Suprapubic skin (tissue), 4 donors: ENCODE data around the gene RILPL1. TPM values are rescaled to one million over a fixed set of nuclear protein-coding genes. Genes with fewer than 3 reads are reported as not detected.

ENCODE experiments used
- DNase-seq, 2 donors: peaks; one replicate each; pipeline ENCODE4 v3.0.0-alpha.2; 2019; ENCODE audit warnings: low spot score in 2 of 2
- H3K27ac ChIP-seq: fragments of 200-600 bp; sonication (generic); one replicate; pipeline ENCODE4 v1.5.1; 2019
- H3K27me3 ChIP-seq: fragments of 200-600 bp; sonication (generic); one replicate; pipeline ENCODE4 v1.5.1; 2019
- H3K36me3 ChIP-seq: fragments of 200-600 bp; sonication (generic); one replicate; pipeline ENCODE4 v1.5.1; 2019
- H3K4me1 ChIP-seq: fragments of 200-600 bp; sonication (generic); one replicate; pipeline ENCODE4 v1.5.1; 2019
- H3K4me3 ChIP-seq: fragments of 200-600 bp; sonication (generic); one replicate; pipeline ENCODE4 v1.5.1; 2019; ENCODE audit warnings: mild to moderate bottlenecking
- H3K9me3 ChIP-seq: fragments of 200-600 bp; sonication (generic); one replicate; pipeline ENCODE4 v1.5.1; 2019
- CTCF ChIP-seq, 2 donors: fragments of 200-600 bp in 1 of 2; fragments of 450-650 bp in 1 of 2; sonication (generic) in 1 of 2; IDR thresholded peaks; one replicate each; pipeline ENCODE4 v1.5.1; 2016 to 2019; ENCODE audit warnings: antibody characterized with exemption in 2 of 2, mild to moderate bottlenecking in 1 of 2, moderate library complexity in 1 of 2
- EP300 ChIP-seq: sonication (generic); formaldehyde crosslinking; IDR thresholded peaks from one replicate; pipeline ENCODE4 v1.6.1; 2017; ENCODE audit warnings: antibody characterized with exemption
- POLR2A ChIP-seq, 2 donors: fragments of 450-650 bp; IDR thresholded peaks; one replicate each; pipeline ENCODE4 v1.6.1; 2017; ENCODE audit warnings: antibody characterized with exemption in 2 of 2, mild to moderate bottlenecking in 2 of 2, moderate library complexity in 2 of 2
- POLR2AphosphoS5 ChIP-seq, 3 donors: sonication (generic); formaldehyde crosslinking; IDR thresholded peaks; one replicate each; pipeline ENCODE4 v1.6.1; 2017; ENCODE audit warnings: antibody characterized with exemption in 3 of 3
- WGBS: methylation state at CpG from one replicate; pipeline ENCODE4 v1.1.5; 2018; 5-methylcytosine and 5-hydroxymethylcytosine counted together
- total RNA-seq, 4 donors: library from RNA; depleted of rRNA; stranded (reverse); fragments of >200 nt; gene quantifications; one replicate each; pipeline ENCODE4 v1.1.0, GENCODE V29; 2016

Gene RILPL1
- total RNA-seq, 4 donors from 2014 or later = 16.4 to 36.2 (median 24.2) TPM

GRCh38 chr12:123478069-123478468 is 55.5 kb downstream of the RILPL1 start:
- no peak for DNase-seq
- peaks cover 8% of the 10 kb centered on the region for H3K4me1 ChIP-seq
- TF ChIP-seq CTCF (IDR thresholded peaks at IDR 0.05) = no peak
- no peak for TF ChIP-seq EP300
- no peak for TF ChIP-seq POLR2AphosphoS5 (IDR thresholded peaks at IDR 0.05)
- no peak for TF ChIP-seq POLR2A (IDR thresholded peaks at IDR 0.05)
- no peak overlapping the region for H3K4me3 ChIP-seq
- peaks cover 30% of the 10 kb centered on the region for H3K36me3 ChIP-seq
- 90% methylated on average over 11 of the region's 11 CpGs for WGBS
- no peaks in the 10 kb centered on the region for H3K27me3 ChIP-seq
- H3K27ac ChIP-seq = peak overlapping the region; percentile 17
- H3K9me3 ChIP-seq = no peaks in the 10 kb centered on the region

- Histone ChIP-seq H3K27me3 (no peaks in the 10 kb centered on the region), H3K4me3 (no peak overlapping the region), H3K9me3 (no peaks in the 10 kb centered on the region), H3K4me1 (peaks cover 8% of the 10 kb centered on the region), H3K27ac (no peak overlapping the region), H3K36me3 (peaks cover 49% of the 10 kb centered on the region)
- 87% methylated on average over 15 of the region's 15 CpGs for WGBS
- DNase-seq = no peak
- TF ChIP-seq CTCF (IDR thresholded peaks at IDR 0.05) = no peak
- no peak for TF ChIP-seq POLR2AphosphoS5 (IDR thresholded peaks at IDR 0.05)
- no peak for TF ChIP-seq POLR2A (IDR thresholded peaks at IDR 0.05)
- no peak for TF ChIP-seq EP300
These were observed 58.2 kb downstream of the RILPL1 start for GRCh38 chr12:123475246-123475703.

- Histone ChIP-seq H3K36me3 (peaks cover 50% of the 10 kb centered on the region), H3K27me3 (no peaks in the 10 kb centered on the region), H3K4me1 (peaks cover 6% of the 10 kb centered on the region), H3K27ac (no peak overlapping the region), H3K4me3 (no peak overlapping the region), H3K9me3 (no peaks in the 10 kb centered on the region)
- DNase-seq = no peak
- TF ChIP-seq POLR2A (IDR thresholded peaks at IDR 0.05) = no peak
- TF ChIP-seq CTCF (IDR thresholded peaks at IDR 0.05) = no peak
- no peak for TF ChIP-seq EP300
- WGBS = 79% methylated on average over 13 of the region's 13 CpGs
These were observed 58.9 kb downstream of the RILPL1 start for GRCh38 chr12:123474485-123475245.

- TF ChIP-seq POLR2A (IDR thresholded peaks at IDR 0.05) = no peak
- TF ChIP-seq EP300 = no peak
- TF ChIP-seq POLR2AphosphoS5 (IDR thresholded peaks at IDR 0.05) = no peak
- no peak for TF ChIP-seq CTCF (IDR thresholded peaks at IDR 0.05)
- no peaks in the 10 kb centered on the region for H3K9me3 ChIP-seq
- H3K36me3 ChIP-seq = peaks cover 47% of the 10 kb centered on the region
- no peaks in the 10 kb centered on the region for H3K4me1 ChIP-seq
- no peaks in the 10 kb centered on the region for H3K27me3 ChIP-seq
- DNase-seq = no peak
- WGBS = 91% methylated on average over 12 of the region's 12 CpGs
- no peak overlapping the region for H3K4me3 ChIP-seq
- H3K27ac ChIP-seq = no peak overlapping the region
These were observed 61.1 kb downstream of the RILPL1 start for GRCh38 chr12:123472438-123472849.

- Histone ChIP-seq H3K27me3 (no peaks in the 10 kb centered on the region), H3K27ac (no peak overlapping the region), H3K4me1 (peaks cover 3% of the 10 kb centered on the region), H3K36me3 (peaks cover 41% of the 10 kb centered on the region), H3K4me3 (no peak overlapping the region), H3K9me3 (no peaks in the 10 kb centered on the region)
- no peak for DNase-seq
- 71% methylated on average over 8 of the region's 8 CpGs for WGBS
- no peak for TF ChIP-seq CTCF (IDR thresholded peaks at IDR 0.05)
- TF ChIP-seq POLR2AphosphoS5 (IDR thresholded peaks at IDR 0.05) = no peak
- TF ChIP-seq EP300 = no peak
- TF ChIP-seq POLR2A (IDR thresholded peaks at IDR 0.05) = no peak
These were observed 62.0 kb downstream of the RILPL1 start for GRCh38 chr12:123471374-123472068.
